Vagina (tissue), 2 donors: ENCODE measurements around the gene DPF3. TPM values are rescaled to one million over a fixed set of nuclear protein-coding genes. Genes with fewer than 3 reads are reported as not detected.

Experiments used
- DNase-seq, 2 donors: peaks; one replicate each; pipeline ENCODE4 v3.0.0-alpha.2; 2017; ENCODE audit errors: extremely low spot score in 2 of 2
- H3K27ac ChIP-seq: fragments of 200-600 bp; sonication (generic); one replicate; pipeline ENCODE4 v1.5.1; 2019
- H3K27me3 ChIP-seq: fragments of 200-600 bp; sonication (generic); one replicate; pipeline ENCODE4 v1.5.1; 2019
- H3K36me3 ChIP-seq, 2 donors: fragments of 200-600 bp; sonication (generic); one replicate each; pipeline ENCODE4 v1.5.1; 2017 to 2019
- H3K4me1 ChIP-seq: fragments of 200-600 bp; sonication (generic); one replicate; pipeline ENCODE4 v1.5.1; 2019
- H3K4me3 ChIP-seq, 2 donors: fragments of 200-600 bp; sonication (generic); 1 replicate in 1 of 2; 2 replicates in 1 of 2; pipeline ENCODE4 v1.5.1; 2016 to 2019
- H3K9me3 ChIP-seq: fragments of 200-600 bp; sonication (generic); one replicate; pipeline ENCODE4 v1.5.1; 2019
- POLR2A ChIP-seq, 2 donors: fragments of 450-650 bp; IDR thresholded peaks; one replicate each; pipeline ENCODE4 v1.6.1; 2017; ENCODE audit warnings: antibody characterized with exemption in 2 of 2, mild to moderate bottlenecking in 2 of 2, moderate library complexity in 2 of 2
- POLR2AphosphoS5 ChIP-seq, 2 donors: sonication (generic); formaldehyde crosslinking; IDR thresholded peaks; one replicate each; pipeline ENCODE4 v1.9.0; 2017; ENCODE audit warnings: antibody characterized with exemption in 2 of 2, mild to moderate bottlenecking in 2 of 2, low read depth in 1 of 2; ENCODE audit not compliant: insufficient read depth in 1 of 2
- intact Hi-C: fragments of 100-400 bp; cut with DNase I; formaldehyde crosslinking; loops from one replicate; pipeline ENCODE4 v1.15.1; 2023
- total RNA-seq: library from RNA; depleted of rRNA; stranded (reverse); fragments of >200 nt; gene quantifications from one replicate; pipeline ENCODE4 v1.2.3, GENCODE V29; 2016
- TF ChIP-seq, protein P1 (sequence below), 3 experiments: fragments of 450-650 bp in 2 of 3; fragments of 200-600 bp in 1 of 3; sonication (generic) in 1 of 3; IDR thresholded peaks; one replicate each; pipeline ENCODE4 v1.5.1; 2017 to 2019; ENCODE audit warnings: antibody characterized with exemption in 3 of 3, mild to moderate bottlenecking in 2 of 3, moderate library complexity in 2 of 3

Gene DPF3
- total RNA-seq, 1 donor from 2014 or later, result not detected

DNA sequence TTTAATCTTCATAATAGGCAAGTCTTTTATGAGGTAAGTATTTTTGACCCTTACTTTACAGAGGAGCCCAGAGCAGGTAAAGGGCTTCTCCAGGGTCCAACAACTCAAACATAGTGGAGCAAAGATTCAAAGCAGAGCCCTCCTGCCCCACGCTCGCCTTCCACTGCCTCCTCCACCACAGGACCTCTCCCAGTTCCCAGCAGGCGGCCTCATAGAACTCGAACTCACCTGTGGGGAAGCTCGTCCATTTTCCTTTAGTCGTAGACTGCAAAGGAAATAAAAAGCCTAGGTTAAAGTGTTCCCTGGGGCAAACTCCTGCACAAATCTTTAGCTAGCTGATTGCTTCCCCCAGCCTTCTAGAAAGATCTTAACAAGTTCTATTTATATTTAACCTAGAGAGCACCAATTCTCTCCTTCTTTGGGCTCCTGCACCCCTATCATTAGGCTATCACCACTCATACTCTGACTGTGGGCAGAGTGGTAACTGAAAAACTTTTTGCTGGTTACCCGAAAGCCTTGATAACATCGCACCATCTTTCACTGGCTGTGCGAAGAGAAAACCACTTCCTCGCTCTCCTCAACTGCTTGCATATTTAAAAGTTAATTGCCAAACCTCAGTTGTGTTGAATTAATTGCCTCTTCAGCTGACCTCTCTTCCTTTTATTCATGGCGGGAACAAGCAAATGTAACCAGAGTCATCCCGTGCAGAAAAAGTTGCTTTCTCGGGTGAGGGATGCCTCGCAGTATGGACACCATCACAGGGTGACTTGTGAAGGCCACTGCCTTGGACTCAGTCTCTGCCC, 299.6 kb downstream of the DPF3 start:
- H3K27me3 ChIP-seq, result no peaks in the 10 kb centered on the region
- intact Hi-C loops, result no loop called here
- DNase-seq, result no peak
- no peaks in the 10 kb centered on the region for H3K4me1 ChIP-seq
- H3K27ac ChIP-seq, result no peak overlapping the region
- no peak overlapping the region for H3K4me3 ChIP-seq
- H3K9me3 ChIP-seq, result no peaks in the 10 kb centered on the region
- no peaks in the 10 kb centered on the region for H3K36me3 ChIP-seq
- TF ChIP-seq POLR2AphosphoS5 (IDR thresholded peaks at IDR 0.05; ENCODE audit: insufficient read depth in 1 of 2, low read depth in 1 of 2) (no peak), POLR2A (IDR thresholded peaks at IDR 0.05) (no peak)
- TF ChIP-seq, protein P1, sequence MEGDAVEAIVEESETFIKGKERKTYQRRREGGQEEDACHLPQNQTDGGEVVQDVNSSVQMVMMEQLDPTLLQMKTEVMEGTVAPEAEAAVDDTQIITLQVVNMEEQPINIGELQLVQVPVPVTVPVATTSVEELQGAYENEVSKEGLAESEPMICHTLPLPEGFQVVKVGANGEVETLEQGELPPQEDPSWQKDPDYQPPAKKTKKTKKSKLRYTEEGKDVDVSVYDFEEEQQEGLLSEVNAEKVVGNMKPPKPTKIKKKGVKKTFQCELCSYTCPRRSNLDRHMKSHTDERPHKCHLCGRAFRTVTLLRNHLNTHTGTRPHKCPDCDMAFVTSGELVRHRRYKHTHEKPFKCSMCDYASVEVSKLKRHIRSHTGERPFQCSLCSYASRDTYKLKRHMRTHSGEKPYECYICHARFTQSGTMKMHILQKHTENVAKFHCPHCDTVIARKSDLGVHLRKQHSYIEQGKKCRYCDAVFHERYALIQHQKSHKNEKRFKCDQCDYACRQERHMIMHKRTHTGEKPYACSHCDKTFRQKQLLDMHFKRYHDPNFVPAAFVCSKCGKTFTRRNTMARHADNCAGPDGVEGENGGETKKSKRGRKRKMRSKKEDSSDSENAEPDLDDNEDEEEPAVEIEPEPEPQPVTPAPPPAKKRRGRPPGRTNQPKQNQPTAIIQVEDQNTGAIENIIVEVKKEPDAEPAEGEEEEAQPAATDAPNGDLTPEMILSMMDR (IDR thresholded peaks at IDR 0.05), result no peak

DNA sequence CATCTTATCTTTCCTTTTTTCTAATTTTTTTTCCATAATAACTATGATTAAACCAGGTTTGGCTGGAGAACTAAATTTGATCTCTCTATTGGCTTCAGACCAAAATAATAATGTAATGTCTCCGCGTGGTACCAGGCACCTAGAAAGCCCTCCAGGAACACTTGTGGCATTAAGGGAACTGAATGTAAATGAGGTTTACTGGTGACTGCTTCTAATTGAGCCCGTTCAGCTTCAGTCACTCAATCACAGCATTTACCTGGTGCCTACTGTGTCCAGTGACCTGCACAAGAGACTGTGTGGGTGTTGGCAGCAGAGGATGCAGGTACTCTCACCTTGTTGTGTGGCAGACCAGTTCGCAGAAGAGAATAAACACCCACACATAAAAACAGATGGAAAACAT, 302.5 kb downstream of the DPF3 start:
- no peak for TF ChIP-seq POLR2AphosphoS5 (IDR thresholded peaks at IDR 0.05; ENCODE audit: insufficient read depth in 1 of 2, low read depth in 1 of 2)
- TF ChIP-seq, protein P1 (IDR thresholded peaks at IDR 0.05), result no peak
- no peak for TF ChIP-seq POLR2A (IDR thresholded peaks at IDR 0.05)
- H3K9me3 ChIP-seq, result no peaks in the 10 kb centered on the region
- no peak for DNase-seq
- no peak overlapping the region for H3K27ac ChIP-seq
- no peaks in the 10 kb centered on the region for H3K36me3 ChIP-seq
- no peaks in the 10 kb centered on the region for H3K27me3 ChIP-seq
- no peaks in the 10 kb centered on the region for H3K4me1 ChIP-seq
- H3K4me3 ChIP-seq, result no peak overlapping the region
- intact Hi-C loops, result no loop called here

DNA sequence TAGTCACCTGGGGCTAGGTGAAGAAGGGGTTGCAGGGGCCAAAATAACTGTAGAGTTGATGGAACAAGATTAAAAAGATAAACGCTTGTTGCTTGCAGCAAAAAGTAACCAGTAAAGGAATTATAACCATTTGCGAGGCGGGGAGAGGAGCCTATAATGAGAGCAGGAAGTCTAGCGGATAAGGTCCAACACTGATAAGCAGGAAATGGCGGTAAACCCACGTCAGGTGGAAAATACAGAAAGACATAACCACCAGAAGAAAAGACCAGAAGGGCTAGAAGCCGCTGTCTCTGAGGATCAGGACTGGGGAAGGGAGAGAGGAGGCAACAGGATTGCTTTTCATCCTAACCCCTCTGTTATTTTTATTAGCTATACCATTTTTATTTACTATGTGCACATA, 303.3 kb downstream of the DPF3 start:
- Histone ChIP-seq H3K9me3 (no peaks in the 10 kb centered on the region), H3K27me3 (no peaks in the 10 kb centered on the region), H3K36me3 (no peaks in the 10 kb centered on the region), H3K4me1 (no peaks in the 10 kb centered on the region), H3K4me3 (no peak overlapping the region), H3K27ac (no peak overlapping the region)
- TF ChIP-seq, protein P1 (IDR thresholded peaks at IDR 0.05), result no peak
- intact Hi-C loops, result no loop called here
- DNase-seq, result no peak

DNA sequence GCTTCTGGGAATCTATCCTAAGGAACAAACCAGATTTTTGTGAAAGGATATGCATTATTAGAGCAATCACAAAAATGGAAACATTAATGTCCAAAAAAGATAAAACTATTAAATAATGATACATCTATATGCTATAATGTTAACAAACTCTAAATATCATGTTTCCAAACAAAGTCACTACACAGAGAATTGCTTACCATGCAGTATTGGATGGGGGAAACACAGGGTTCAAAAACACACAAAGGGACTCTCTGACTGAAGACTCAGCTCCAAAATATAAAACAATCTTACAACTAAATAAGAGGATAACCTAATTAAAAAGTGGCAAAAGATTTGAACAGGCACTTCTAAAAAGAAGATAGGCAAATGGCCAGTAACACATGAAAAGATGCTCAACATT, 304.2 kb downstream of the DPF3 start:
- Histone ChIP-seq H3K4me1 (no peaks in the 10 kb centered on the region), H3K27me3 (no peaks in the 10 kb centered on the region), H3K27ac (no peak overlapping the region), H3K36me3 (no peaks in the 10 kb centered on the region), H3K4me3 (no peak overlapping the region), H3K9me3 (no peaks in the 10 kb centered on the region)
- no peak for TF ChIP-seq POLR2AphosphoS5 (IDR thresholded peaks at IDR 0.05; ENCODE audit: insufficient read depth in 1 of 2, low read depth in 1 of 2)
- no peak for TF ChIP-seq POLR2A (IDR thresholded peaks at IDR 0.05)
- intact Hi-C loops, result no loop called here
- no peak for DNase-seq

DNA sequence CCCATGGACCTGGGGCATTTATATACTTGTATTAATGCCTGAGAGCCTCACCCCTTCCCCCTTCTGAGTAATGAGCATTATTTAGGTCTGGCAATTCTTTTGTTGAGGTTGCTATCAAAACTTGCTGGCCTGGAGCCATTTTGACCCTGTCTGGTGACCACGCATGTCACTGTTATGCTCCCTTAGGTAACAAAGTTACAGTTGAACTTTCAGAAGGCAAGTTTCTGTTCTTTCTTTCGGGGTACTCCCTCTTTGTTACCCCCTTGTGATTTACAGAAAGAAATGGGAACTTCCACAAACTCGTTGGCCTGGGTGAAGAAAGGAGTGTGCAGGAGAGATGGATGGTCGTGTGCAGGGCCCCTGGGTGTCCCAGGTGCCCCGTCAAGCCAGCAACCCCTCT, 305.4 kb downstream of the DPF3 start:
- H3K9me3 ChIP-seq, result no peaks in the 10 kb centered on the region
- no peak for DNase-seq

More for the DNA sequence above, 305.4 kb downstream of the DPF3 start:
- Histone ChIP-seq H3K27ac (no peak overlapping the region), H3K36me3 (no peaks in the 10 kb centered on the region), H3K27me3 (no peaks in the 10 kb centered on the region), H3K4me1 (no peaks in the 10 kb centered on the region), H3K4me3 (no peak overlapping the region)
- TF ChIP-seq, protein P1 (IDR thresholded peaks at IDR 0.05), result no peak
- TF ChIP-seq POLR2A (IDR thresholded peaks at IDR 0.05), result no peak
- TF ChIP-seq POLR2AphosphoS5 (IDR thresholded peaks at IDR 0.05; ENCODE audit: insufficient read depth in 1 of 2, low read depth in 1 of 2), result no peak
- intact Hi-C loops, result no loop called here
